T follicular helper cell (primary cell): Measurements from ENCODE around the gene CSTF2T.
"Not testable (repeated sequence)": the region's sequence is repeated elsewhere in the genome, so short reads cannot be mapped to it uniquely, and the experiment has no call there.

Experiments
- DNase-seq: peaks from one replicate; pipeline ENCODE4 v3.0.0-alpha.2; 2020; ENCODE audit warnings: low read depth

Gene CSTF2T

GRCh38 chr10:51696251-51696650, 3.1 kb downstream of the CSTF2T start:
- no peak for DNase-seq

- DNase-seq, result no peak
Measured at GRCh38 chr10:51694086-51694768, 5.2 kb downstream of the CSTF2T start.

GRCh38 chr10:51691135-51691534, 8.3 kb downstream of the CSTF2T start:
- no peak for DNase-seq

GRCh38 chr10:51689536-51689935, 9.9 kb downstream of the CSTF2T start:
- no peak for DNase-seq

- not testable (repeated sequence) for DNase-seq
Measured at GRCh38 chr10:51688826-51689225, 10.6 kb downstream of the CSTF2T start.

- DNase-seq, result no peak
Measured at GRCh38 chr10:51687296-51687695, 12.1 kb downstream of the CSTF2T start.

GRCh38 chr10:51685768-51686167, 13.6 kb downstream of the CSTF2T start:
- DNase-seq, result no peak

- no peak for DNase-seq
Measured at GRCh38 chr10:51683031-51683691, 16.2 kb downstream of the CSTF2T start.

GRCh38 chr10:51679841-51680240, 19.6 kb downstream of the CSTF2T start:
- no peak for DNase-seq

GRCh38 chr10:51675088-51675487, 24.3 kb downstream of the CSTF2T start:
- DNase-seq, result no peak

- DNase-seq, result no peak
Measured at GRCh38 chr10:51672039-51672535, 27.3 kb downstream of the CSTF2T start.

GRCh38 chr10:51669041-51669440, 30.4 kb downstream of the CSTF2T start:
- no peak for DNase-seq

GRCh38 chr10:51668336-51668689, 31.1 kb downstream of the CSTF2T start:
- DNase-seq, result no peak

- no peak for DNase-seq
Measured at GRCh38 chr10:51667678-51668335, 31.6 kb downstream of the CSTF2T start.

GRCh38 chr10:51666456-51666855, 32.9 kb downstream of the CSTF2T start:
- no peak for DNase-seq

GRCh38 chr10:51663086-51663485, 36.3 kb downstream of the CSTF2T start:
- no peak for DNase-seq

GRCh38 chr10:51659344-51659743, 40.1 kb downstream of the CSTF2T start:
- no peak for DNase-seq

GRCh38 chr10:51658000-51658399, 41.4 kb downstream of the CSTF2T start:
- no peak for DNase-seq

- DNase-seq, result no peak
Measured at GRCh38 chr10:51656503-51656902, 42.9 kb downstream of the CSTF2T start.

GRCh38 chr10:51654918-51655317, 44.5 kb downstream of the CSTF2T start:
- no peak for DNase-seq

- no peak for DNase-seq
Measured at GRCh38 chr10:51653025-51653424, 46.4 kb downstream of the CSTF2T start.

GRCh38 chr10:51651063-51651462, 48.3 kb downstream of the CSTF2T start:
- no peak for DNase-seq

GRCh38 chr10:51649064-51649463, 50.3 kb downstream of the CSTF2T start:
- no peak for DNase-seq
